ENCODE data around the gene GAGE12G. TPM values are rescaled to one million over a fixed set of nuclear protein-coding genes. Genes with fewer than 3 reads are reported as not detected.
"Not testable (repeated sequence)": the region's sequence is repeated elsewhere in the genome, so short reads cannot be mapped to it uniquely, and the experiment has no call there.

GAGE12G gene, protein sequence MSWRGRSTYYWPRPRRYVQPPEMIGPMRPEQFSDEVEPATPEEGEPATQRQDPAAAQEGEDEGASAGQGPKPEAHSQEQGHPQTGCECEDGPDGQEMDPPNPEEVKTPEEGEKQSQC
- not detected for total RNA-seq

DNA sequence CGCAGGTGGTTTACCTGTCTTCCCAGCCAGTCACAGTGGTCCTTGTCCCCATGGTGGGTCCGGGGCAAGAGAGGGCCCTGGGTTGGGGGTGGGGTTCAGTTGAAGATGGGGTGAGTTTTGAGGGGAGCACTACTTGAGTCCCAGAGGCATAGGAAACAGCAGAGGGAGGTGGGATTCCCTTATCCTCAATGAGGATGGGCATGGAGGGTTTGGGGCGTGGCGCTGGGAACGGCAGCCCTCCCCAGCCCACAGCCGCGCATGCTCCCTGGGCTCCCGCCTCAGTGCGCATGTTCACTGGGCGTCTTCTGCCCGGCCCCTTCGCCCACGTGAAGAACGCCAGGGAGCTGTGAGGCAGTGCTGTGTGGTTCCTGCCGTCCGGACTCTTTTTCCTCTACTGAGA is at the start of gene GAGE12G:
GAGE12G (plus strand) TSS at position 301 of the 400 bp plus-strand sequence. CDS start 1,155 bp downstream, outside the sequence.
- DNase-seq (ENCODE audit: low spot score in 2 of 2); H3K36me3 ChIP-seq; H3K27me3 ChIP-seq; H3K9me3 ChIP-seq; intact Hi-C loops (cut with DNase I; ENCODE audit: low total_unique reads); H3K27ac ChIP-seq; H3K4me3 ChIP-seq; H3K4me1 ChIP-seq: not testable (repeated sequence)

DNA sequence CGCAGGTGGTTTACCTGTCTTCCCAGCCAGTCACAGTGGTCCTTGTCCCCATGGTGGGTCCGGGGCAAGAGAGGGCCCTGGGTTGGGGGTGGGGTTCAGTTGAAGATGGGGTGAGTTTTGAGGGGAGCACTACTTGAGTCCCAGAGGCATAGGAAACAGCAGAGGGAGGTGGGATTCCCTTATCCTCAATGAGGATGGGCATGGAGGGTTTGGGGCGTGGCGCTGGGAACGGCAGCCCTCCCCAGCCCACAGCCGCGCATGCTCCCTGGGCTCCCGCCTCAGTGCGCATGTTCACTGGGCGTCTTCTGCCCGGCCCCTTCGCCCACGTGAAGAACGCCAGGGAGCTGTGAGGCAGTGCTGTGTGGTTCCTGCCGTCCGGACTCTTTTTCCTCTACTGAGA is 38.3 kb upstream of the GAGE12G start, which contains the start of gene GAGE12C:
GAGE12C (plus strand) TSS at position 301 of the 400 bp plus-strand sequence. CDS start 1,155 bp downstream, outside the sequence.
- H3K4me3 ChIP-seq; H3K27me3 ChIP-seq; H3K9me3 ChIP-seq; H3K27ac ChIP-seq; H3K36me3 ChIP-seq; H3K4me1 ChIP-seq; intact Hi-C loops (cut with DNase I; ENCODE audit: low total_unique reads); DNase-seq (ENCODE audit: low spot score in 2 of 2): not testable (repeated sequence)

DNA sequence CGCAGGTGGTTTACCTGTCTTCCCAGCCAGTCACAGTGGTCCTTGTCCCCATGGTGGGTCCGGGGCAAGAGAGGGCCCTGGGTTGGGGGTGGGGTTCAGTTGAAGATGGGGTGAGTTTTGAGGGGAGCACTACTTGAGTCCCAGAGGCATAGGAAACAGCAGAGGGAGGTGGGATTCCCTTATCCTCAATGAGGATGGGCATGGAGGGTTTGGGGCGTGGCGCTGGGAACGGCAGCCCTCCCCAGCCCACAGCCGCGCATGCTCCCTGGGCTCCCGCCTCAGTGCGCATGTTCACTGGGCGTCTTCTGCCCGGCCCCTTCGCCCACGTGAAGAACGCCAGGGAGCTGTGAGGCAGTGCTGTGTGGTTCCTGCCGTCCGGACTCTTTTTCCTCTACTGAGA is 28.8 kb upstream of the GAGE12G start, which contains the start of gene GAGE12D:
GAGE12D (plus strand) TSS at position 301 of the 400 bp plus-strand sequence. CDS start 1,155 bp downstream, outside the sequence.
- H3K9me3 ChIP-seq; intact Hi-C loops (cut with DNase I; ENCODE audit: low total_unique reads); H3K4me3 ChIP-seq; H3K27ac ChIP-seq; H3K27me3 ChIP-seq; H3K36me3 ChIP-seq; DNase-seq (ENCODE audit: low spot score in 2 of 2); H3K4me1 ChIP-seq: not testable (repeated sequence)

DNA sequence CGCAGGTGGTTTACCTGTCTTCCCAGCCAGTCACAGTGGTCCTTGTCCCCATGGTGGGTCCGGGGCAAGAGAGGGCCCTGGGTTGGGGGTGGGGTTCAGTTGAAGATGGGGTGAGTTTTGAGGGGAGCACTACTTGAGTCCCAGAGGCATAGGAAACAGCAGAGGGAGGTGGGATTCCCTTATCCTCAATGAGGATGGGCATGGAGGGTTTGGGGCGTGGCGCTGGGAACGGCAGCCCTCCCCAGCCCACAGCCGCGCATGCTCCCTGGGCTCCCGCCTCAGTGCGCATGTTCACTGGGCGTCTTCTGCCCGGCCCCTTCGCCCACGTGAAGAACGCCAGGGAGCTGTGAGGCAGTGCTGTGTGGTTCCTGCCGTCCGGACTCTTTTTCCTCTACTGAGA is 19.2 kb upstream of the GAGE12G start, which contains the start of gene GAGE12E:
GAGE12E (plus strand) TSS at position 301 of the 400 bp plus-strand sequence. CDS start 1,155 bp downstream, outside the sequence.
- H3K4me3 ChIP-seq; H3K27me3 ChIP-seq; H3K36me3 ChIP-seq; DNase-seq (ENCODE audit: low spot score in 2 of 2); H3K9me3 ChIP-seq; intact Hi-C loops (cut with DNase I; ENCODE audit: low total_unique reads); H3K27ac ChIP-seq; H3K4me1 ChIP-seq: not testable (repeated sequence)

DNA sequence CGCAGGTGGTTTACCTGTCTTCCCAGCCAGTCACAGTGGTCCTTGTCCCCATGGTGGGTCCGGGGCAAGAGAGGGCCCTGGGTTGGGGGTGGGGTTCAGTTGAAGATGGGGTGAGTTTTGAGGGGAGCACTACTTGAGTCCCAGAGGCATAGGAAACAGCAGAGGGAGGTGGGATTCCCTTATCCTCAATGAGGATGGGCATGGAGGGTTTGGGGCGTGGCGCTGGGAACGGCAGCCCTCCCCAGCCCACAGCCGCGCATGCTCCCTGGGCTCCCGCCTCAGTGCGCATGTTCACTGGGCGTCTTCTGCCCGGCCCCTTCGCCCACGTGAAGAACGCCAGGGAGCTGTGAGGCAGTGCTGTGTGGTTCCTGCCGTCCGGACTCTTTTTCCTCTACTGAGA is 9.7 kb upstream of the GAGE12G start, which contains the start of gene GAGE12F:
GAGE12F (plus strand) TSS at position 301 of the 400 bp plus-strand sequence. CDS start 1,155 bp downstream, outside the sequence.
- DNase-seq (ENCODE audit: low spot score in 2 of 2); H3K36me3 ChIP-seq; H3K9me3 ChIP-seq; H3K4me1 ChIP-seq; H3K4me3 ChIP-seq; H3K27me3 ChIP-seq; H3K27ac ChIP-seq; intact Hi-C loops (cut with DNase I; ENCODE audit: low total_unique reads): not testable (repeated sequence)

DNA sequence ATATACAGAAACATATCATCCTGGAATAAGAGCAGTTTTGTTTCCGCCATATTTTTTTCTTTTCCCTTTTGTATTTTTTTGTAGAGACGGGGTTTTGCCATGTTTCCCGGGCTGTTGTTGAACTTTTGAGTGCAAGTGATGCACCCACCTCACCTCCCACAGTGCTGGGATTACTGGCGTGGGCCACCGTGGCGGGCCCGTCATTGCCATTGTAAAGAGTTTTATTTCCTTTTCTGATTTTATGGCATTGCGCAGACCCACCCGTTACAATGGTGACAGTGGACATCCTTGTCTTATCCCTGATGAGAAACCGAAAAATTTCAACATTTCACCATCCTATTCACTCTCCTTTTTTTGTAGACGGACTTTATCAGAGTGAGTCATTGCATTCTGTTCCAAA is 1.5 kb upstream of the GAGE12G start:
- H3K36me3 ChIP-seq; H3K4me1 ChIP-seq; H3K4me3 ChIP-seq; H3K27ac ChIP-seq; H3K9me3 ChIP-seq; H3K27me3 ChIP-seq; intact Hi-C loops (cut with DNase I; ENCODE audit: low total_unique reads): not testable (repeated sequence)
- peak in 1 of 2 donors; percentile 16 for DNase-seq (ENCODE audit: low spot score in 2 of 2)

DNA sequence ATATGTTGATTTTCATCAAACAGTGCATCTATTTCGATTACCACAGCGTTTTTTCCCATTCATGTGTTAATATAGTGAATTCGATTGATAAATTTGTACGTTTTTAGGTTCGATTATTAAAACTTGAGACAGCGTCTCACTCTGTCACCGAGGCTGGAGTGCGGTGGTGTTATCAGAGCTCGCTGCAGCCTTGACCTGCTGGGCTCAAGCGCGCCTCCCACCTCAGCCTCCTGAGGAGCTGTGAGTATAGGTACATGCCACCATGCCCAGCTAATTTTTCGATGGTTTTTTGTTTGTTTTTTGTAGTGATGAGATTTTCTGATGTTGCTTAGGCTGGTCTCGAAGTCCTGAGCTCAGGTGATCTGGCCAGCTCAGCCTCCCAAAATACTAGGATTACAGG is 1.0 kb upstream of the GAGE12G start:
- H3K9me3 ChIP-seq; H3K27me3 ChIP-seq; H3K36me3 ChIP-seq; DNase-seq (ENCODE audit: low spot score in 2 of 2); intact Hi-C loops (cut with DNase I; ENCODE audit: low total_unique reads); H3K4me1 ChIP-seq; H3K4me3 ChIP-seq; H3K27ac ChIP-seq: not testable (repeated sequence)

DNA sequence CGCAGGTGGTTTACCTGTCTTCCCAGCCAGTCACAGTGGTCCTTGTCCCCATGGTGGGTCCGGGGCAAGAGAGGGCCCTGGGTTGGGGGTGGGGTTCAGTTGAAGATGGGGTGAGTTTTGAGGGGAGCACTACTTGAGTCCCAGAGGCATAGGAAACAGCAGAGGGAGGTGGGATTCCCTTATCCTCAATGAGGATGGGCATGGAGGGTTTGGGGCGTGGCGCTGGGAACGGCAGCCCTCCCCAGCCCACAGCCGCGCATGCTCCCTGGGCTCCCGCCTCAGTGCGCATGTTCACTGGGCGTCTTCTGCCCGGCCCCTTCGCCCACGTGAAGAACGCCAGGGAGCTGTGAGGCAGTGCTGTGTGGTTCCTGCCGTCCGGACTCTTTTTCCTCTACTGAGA is 9.4 kb downstream of the GAGE12G start, which contains the start of gene GAGE12H:
GAGE12H (plus strand) TSS at position 301 of the 400 bp plus-strand sequence. CDS start 1,155 bp downstream, outside the sequence.
- H3K36me3 ChIP-seq; DNase-seq (ENCODE audit: low spot score in 2 of 2); H3K4me1 ChIP-seq; H3K4me3 ChIP-seq; H3K27ac ChIP-seq; intact Hi-C loops (cut with DNase I; ENCODE audit: low total_unique reads); H3K27me3 ChIP-seq; H3K9me3 ChIP-seq: not testable (repeated sequence)

DNA sequence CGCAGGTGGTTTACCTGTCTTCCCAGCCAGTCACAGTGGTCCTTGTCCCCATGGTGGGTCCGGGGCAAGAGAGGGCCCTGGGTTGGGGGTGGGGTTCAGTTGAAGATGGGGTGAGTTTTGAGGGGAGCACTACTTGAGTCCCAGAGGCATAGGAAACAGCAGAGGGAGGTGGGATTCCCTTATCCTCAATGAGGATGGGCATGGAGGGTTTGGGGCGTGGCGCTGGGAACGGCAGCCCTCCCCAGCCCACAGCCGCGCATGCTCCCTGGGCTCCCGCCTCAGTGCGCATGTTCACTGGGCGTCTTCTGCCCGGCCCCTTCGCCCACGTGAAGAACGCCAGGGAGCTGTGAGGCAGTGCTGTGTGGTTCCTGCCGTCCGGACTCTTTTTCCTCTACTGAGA is 19.0 kb downstream of the GAGE12G start, which contains the start of gene GAGE2A:
GAGE2A (plus strand) TSS at position 301 of the 400 bp plus-strand sequence. CDS start 1,155 bp downstream, outside the sequence.
- H3K4me3 ChIP-seq; H3K36me3 ChIP-seq; H3K27me3 ChIP-seq; H3K9me3 ChIP-seq; intact Hi-C loops (cut with DNase I; ENCODE audit: low total_unique reads); DNase-seq (ENCODE audit: low spot score in 2 of 2); H3K27ac ChIP-seq; H3K4me1 ChIP-seq: not testable (repeated sequence)

DNA sequence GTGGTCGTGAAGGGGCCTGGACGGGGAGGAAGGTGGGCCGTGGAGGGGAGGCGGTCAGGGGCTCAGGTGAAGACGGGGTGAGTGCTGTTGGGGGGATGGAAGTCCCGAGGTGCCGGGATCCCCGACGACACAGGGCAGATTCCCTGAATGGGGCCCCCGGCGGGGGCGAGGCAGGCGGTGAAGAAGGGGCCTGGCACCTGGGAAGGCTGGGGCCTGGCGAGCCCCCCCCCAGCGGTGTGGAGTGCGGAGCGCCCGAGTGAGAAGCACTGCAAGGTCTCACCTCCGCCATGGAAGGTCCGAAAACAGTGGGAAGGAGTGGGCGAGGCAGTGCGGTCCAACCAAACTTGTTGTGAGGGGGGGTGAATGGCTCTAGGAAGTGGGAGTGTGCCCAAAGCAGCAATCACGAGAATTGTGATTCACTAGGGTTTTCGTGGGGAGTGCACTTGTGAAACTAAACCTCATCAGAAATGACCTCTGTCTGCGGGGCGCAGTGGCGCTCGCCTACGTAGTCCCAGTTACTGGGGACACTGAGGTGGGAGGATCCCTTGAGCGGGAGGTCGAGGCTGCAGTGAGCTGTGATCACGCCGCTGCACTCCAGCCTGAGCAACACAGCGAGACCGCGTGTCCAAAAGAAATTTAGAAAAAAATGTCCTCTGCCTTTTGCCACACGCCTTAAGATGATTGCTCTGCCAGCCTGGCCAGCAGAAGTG is 19.7 kb downstream of the GAGE12G start:
- DNase-seq (ENCODE audit: low spot score in 2 of 2), result peak in 1 of 2 donors; percentile 48
- H3K9me3 ChIP-seq; H3K4me3 ChIP-seq; H3K27ac ChIP-seq; H3K27me3 ChIP-seq; H3K36me3 ChIP-seq; intact Hi-C loops (cut with DNase I; ENCODE audit: low total_unique reads); H3K4me1 ChIP-seq: not testable (repeated sequence)

DNA sequence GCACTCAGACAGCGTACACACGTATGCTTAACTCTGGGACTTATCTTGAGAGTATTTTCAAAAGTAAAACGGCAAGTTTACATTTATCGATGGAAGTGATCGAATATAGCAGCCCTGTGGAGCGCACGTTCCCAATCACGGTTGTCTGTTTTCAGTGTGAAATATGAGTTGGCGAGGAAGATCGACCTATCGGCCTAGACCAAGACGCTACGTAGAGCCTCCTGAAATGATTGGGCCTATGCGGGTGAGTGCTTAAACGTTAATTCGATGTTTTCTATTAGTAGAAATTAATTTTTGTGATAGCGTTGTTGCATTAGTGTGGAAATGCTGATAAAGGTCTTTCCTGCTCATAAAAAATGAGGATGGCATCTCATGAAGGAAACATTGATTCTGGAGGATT is 20.3 kb downstream of the GAGE12G start:
- H3K4me3 ChIP-seq; H3K36me3 ChIP-seq; intact Hi-C loops (cut with DNase I; ENCODE audit: low total_unique reads); DNase-seq (ENCODE audit: low spot score in 2 of 2); H3K27me3 ChIP-seq; H3K9me3 ChIP-seq; H3K4me1 ChIP-seq; H3K27ac ChIP-seq: not testable (repeated sequence)

DNA sequence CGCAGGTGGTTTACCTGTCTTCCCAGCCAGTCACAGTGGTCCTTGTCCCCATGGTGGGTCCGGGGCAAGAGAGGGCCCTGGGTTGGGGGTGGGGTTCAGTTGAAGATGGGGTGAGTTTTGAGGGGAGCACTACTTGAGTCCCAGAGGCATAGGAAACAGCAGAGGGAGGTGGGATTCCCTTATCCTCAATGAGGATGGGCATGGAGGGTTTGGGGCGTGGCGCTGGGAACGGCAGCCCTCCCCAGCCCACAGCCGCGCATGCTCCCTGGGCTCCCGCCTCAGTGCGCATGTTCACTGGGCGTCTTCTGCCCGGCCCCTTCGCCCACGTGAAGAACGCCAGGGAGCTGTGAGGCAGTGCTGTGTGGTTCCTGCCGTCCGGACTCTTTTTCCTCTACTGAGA is 28.5 kb downstream of the GAGE12G start, which contains the start of gene GAGE1:
GAGE1 (plus strand) TSS at position 301 of the 400 bp plus-strand sequence. CDS start 1,155 bp downstream, outside the sequence.
- H3K4me1 ChIP-seq; DNase-seq (ENCODE audit: low spot score in 2 of 2); H3K9me3 ChIP-seq; intact Hi-C loops (cut with DNase I; ENCODE audit: low total_unique reads); H3K27ac ChIP-seq; H3K36me3 ChIP-seq; H3K27me3 ChIP-seq; H3K4me3 ChIP-seq: not testable (repeated sequence)
